Adipose tissue (tissue), 3 donors: ENCODE measurements around the gene CHCHD5. TPM values are rescaled to one million over a fixed set of nuclear protein-coding genes. Genes with fewer than 3 reads are reported as not detected.
A peak's percentile ranks its signal among the peaks of the same experiment; 100 is the strongest.
"Not testable (repeated sequence)": the region's sequence is repeated elsewhere in the genome, so short reads cannot be mapped to it uniquely, and the experiment has no call there.

Experiments
- H3K27ac ChIP-seq: one replicate; pipeline ENCODE4 v1.5.1; 2013; ENCODE audit warnings: low read depth, low read length
- WGBS, 3 donors: extraction: QIAGEN DNeasy Blood & Tissue Kit; methylation state at CpG; one replicate each; pipeline ENCODE4 v1.1.7; 2013; 5-methylcytosine and 5-hydroxymethylcytosine counted together
- polyA plus RNA-seq, 3 donors: library from polyadenylated mRNA; stranded (reverse); fragments of 200-250 nt; gene quantifications; one replicate each; pipeline ENCODE4 v1.2.3, GENCODE V29; 2013
- donor health status: healthy with polysubstance abuse.
- donor health status: Bipolar disorder and iron deficiency.
- donor health status: healthy.

CHCHD5 gene
- polyA plus RNA-seq, 3 donors: 37.1 to 50.0 (median 42.3) TPM

GRCh38 chr2:112583497-112584133 is 794 bp upstream of the CHCHD5 start:
- H3K27ac ChIP-seq: peak overlapping the region; percentile 4
- WGBS, 3 donors: 29 to 52% (median 44%) methylated on average over 19 of the region's 19 CpGs

GRCh38 chr2:112584891-112585250 is 462 bp downstream of the CHCHD5 start:
- WGBS, 3 donors: 54 to 65% (median 63%) methylated on average over 3 of the region's 3 CpGs
- peak overlapping the region; percentile 88 for H3K27ac ChIP-seq

DNA sequence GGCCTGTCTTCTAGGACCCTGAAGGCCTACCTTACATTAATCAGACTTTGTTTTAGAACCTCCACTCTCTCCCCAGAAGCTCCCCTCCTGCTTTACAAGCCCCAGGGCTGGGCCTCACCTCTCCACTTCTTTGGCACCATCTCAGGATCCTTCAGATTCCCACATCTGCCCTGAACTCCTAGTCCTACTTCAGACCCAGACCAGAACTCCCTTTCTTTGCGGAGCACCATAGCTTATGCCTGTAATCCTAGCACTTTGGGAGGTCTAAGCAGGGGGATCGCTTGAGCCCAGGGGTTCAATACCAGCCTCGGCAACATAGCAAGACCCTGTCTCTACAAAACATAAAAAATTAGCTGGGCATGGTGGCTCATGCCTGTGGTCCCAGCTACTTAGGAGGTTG is 991 bp downstream of the CHCHD5 start:
- no peak overlapping the region for H3K27ac ChIP-seq
- 96 to 100% (median 96%) methylated on average over 3 of the region's 3 CpGs for WGBS, 3 donors

GRCh38 chr2:112585873-112586464 is 1.6 kb downstream of the CHCHD5 start:
- no peak overlapping the region for H3K27ac ChIP-seq
- 96 to 97% (median 97%) methylated on average over 18 of the region's 18 CpGs for WGBS, 3 donors

DNA sequence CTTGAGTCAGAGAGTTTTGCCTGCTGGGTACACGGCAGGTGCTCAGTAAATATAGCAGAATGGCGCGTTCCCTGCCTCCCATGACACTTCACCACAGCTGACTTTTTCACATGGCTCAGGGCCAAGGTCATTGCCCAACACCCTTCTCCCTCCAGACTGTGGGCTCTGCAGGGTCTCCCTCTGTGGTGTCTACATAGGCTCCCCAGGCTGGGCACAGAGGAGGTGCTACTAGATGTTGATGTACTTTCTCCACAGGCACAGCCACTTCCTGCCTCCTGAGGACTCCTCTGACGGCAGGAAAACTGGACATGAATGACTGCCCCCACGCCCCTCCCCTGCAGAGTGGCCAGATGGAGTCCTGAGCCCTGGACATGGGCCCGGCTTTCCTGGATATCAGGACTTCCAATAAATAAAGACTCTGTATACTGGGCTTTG is 4.2 kb downstream of the CHCHD5 start:
- no peak overlapping the region for H3K27ac ChIP-seq
- WGBS, 3 donors: 29 to 51% (median 43%) methylated on average over 6 of the region's 6 CpGs

- 80 to 91% (median 81%) methylated on average over 5 of the region's 5 CpGs for WGBS, 3 donors
Measured at GRCh38 chr2:112591413-112591812, 7.0 kb downstream of the CHCHD5 start.

GRCh38 chr2:112593736-112594135 is 9.3 kb downstream of the CHCHD5 start:
- H3K27ac ChIP-seq: no peak overlapping the region
- WGBS, 3 donors: 83 to 89% (median 88%) methylated on average over 4 of the region's 4 CpGs

More at GRCh38 chr2:112591413-112591812, 7.0 kb downstream of the CHCHD5 start:
- H3K27ac ChIP-seq: no peak overlapping the region

- no peak overlapping the region for H3K27ac ChIP-seq
- WGBS, 3 donors: 94 to 99% (median 98%) methylated on average over 10 of the region's 10 CpGs
Measured at GRCh38 chr2:112597537-112598322, 13.3 kb downstream of the CHCHD5 start.

GRCh38 chr2:112600634-112601033 is 16.2 kb downstream of the CHCHD5 start:
- WGBS, 3 donors: 81 to 82% (median 82%) methylated on average over 3 of the region's 3 CpGs
- no peak overlapping the region for H3K27ac ChIP-seq

DNA sequence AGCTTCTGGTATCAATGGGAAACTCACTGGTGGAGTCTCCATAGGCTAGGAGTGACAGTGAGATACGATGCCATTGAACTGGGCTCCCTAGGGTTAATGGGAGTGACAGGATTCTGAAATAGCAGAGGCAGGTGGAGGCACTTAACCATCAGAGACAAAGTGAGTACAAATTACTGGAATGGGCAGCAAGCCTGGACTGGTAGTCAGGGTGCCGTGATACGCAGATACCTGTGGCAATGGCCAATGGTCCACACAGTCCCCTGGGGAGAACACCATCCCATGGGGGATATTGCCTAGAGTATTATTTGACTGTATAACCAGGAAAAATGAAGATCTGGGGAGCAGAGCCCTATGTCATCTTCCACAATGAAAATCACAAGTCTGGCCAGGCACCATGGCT is 17.3 kb downstream of the CHCHD5 start:
- H3K27ac ChIP-seq: no peak overlapping the region
- WGBS, 3 donors: 93 to 99% (median 94%) methylated on average over 3 of the region's 3 CpGs

DNA sequence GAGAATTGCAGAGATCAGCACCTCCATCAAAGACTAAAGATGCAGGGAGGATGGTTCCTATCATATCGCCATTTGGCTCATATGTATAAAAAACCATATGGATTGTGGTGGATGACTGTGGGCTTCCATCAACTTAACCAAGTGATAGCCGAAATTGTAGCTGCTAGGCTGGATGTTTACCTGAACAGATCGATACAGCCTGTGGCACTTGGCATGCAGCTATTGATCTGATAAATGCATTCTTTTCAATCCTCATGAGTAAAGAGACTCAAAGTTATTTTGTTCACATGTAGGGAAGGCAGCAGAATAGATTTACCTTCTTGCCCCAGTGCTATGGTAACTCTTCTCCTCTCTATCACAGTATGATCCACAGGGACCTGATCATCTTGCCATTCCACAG is 18.5 kb downstream of the CHCHD5 start:
- WGBS, 3 donors: 42 to 96% (median 94%) methylated on average over 3 of the region's 3 CpGs
- no peak overlapping the region for H3K27ac ChIP-seq

DNA sequence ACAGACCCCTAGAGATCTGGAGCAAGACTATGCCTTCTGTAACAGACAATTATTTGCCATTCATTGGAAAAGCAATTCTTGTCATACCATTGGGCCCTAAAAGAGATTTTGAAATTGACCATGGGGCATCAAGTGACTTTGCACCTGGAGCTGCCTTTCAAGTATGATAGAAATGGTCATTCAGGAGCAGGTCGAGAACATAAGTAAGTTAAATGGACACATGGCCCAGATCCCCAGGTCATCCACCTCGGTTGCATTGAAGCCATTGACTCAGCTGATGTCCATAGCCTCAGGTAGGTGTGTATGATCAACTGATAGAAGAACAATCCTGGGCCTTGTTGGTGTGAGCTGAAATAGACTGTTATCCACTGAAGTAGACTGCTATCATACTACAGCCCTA is 19.3 kb downstream of the CHCHD5 start:
- 87 to 94% (median 92%) methylated on average over 2 of the region's 2 CpGs for WGBS, 3 donors
- no peak overlapping the region for H3K27ac ChIP-seq

GRCh38 chr2:112604952-112605351 is 20.5 kb downstream of the CHCHD5 start:
- H3K27ac ChIP-seq: no peak overlapping the region
- WGBS, 3 donors: 73 to 88% (median 85%) methylated on average over 4 of the region's 4 CpGs

DNA sequence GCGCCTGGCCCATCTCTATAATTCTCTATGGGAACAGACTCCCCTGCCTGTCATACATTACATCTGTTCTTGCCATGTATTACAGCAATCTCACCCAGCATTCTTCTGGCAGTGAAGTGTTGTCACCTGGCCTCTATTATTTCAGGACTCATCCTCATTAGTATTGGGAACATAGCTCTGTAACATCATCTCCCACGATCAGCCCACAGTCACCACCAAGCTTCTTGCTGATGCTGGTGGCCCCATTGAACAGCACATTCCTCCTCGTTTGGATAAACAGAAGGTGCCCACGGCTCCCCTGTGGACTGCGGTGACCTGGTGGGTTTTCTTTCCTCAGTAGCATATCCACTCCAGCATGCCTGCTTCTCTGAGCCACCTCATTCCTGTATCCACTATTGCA is 21.5 kb downstream of the CHCHD5 start:
- H3K27ac ChIP-seq: no peak overlapping the region
- 85 to 91% (median 86%) methylated on average over 5 of the region's 5 CpGs for WGBS, 3 donors

GRCh38 chr2:112606547-112606946 is 22.1 kb downstream of the CHCHD5 start:
- 70 to 84% (median 76%) methylated on average over 4 of the region's 4 CpGs for WGBS, 3 donors

GRCh38 chr2:112607680-112608438 is 23.4 kb downstream of the CHCHD5 start:
- 75 to 85% (median 84%) methylated on average over 8 of the region's 8 CpGs for WGBS, 3 donors
- H3K27ac ChIP-seq: no peak overlapping the region

More at GRCh38 chr2:112606547-112606946, 22.1 kb downstream of the CHCHD5 start:
- H3K27ac ChIP-seq: no peak overlapping the region

GRCh38 chr2:112609320-112609719 is 24.9 kb downstream of the CHCHD5 start:
- WGBS, 3 donors: 94 to 97% (median 94%) methylated on average over 4 of the region's 4 CpGs
- not testable (repeated sequence) for H3K27ac ChIP-seq

GRCh38 chr2:112612283-112612682 is 27.9 kb downstream of the CHCHD5 start:
- 46 to 90% (median 84%) methylated on average over 1 of the region's 1 CpG for WGBS, 3 donors
- H3K27ac ChIP-seq: not testable (repeated sequence)
